ENCODE data around the gene KRT38.
"Not testable (repeated sequence)": the region's sequence is repeated elsewhere in the genome, so short reads cannot be mapped to it uniquely, and the experiment has no call there.

KRT38 gene

DNA sequence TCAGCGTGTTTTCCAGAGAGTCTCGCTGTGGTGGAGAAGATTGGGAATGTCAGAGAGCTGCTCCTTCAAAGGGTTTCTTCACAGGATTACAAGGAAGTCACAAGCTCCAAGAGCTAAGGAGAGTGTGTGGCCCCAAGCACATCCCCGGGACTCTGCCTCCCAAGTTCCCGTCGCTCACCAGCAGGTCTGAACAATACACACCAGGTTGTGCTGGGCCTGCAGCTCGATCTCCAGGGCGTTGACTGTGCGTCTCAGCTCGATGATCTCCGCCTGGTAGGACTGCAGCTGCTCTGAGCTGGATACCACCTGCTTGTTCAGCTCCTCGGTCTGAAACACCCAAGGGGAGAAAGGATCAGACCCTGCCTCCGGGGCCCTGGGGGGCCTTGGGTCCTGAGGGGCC is 45.7 kb downstream of the KRT38 start:
- not testable (repeated sequence) for DNase-seq (ENCODE audit: low spot score)

DNA sequence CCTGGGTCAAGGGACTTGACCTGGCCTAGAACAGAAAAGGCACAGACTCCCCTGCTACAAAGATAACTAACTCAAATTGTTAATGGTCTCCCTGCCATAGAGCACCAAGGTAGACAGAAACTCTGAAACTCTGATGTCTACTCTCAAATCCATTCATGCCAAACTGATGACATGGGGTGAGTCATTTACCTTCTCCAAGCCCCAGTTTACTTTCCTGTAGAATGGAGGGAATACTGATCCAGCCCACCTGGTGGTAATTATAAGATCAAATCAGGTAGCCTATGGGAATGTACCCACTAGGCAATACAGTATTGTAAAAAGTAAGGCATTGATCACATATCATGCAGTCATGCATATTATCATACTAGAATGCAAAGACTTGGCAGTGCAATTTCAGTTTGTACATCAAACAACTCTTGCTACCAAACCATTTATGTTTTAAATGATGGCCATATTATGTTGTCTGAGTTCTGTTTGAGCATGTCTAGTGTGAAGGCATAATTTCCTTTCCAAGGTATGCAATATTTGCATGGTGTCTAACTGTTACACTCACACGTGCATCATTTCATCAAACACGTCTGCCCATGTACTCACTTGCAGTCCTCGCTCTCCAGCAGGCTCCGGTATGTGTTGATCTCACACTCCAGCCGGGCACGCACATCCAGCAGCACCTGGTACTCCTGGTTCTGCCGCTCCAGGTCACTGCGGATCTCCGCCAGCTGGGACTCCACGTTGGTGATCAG is 46.4 kb downstream of the KRT38 start:
- no peak for DNase-seq (ENCODE audit: low spot score)

DNA sequence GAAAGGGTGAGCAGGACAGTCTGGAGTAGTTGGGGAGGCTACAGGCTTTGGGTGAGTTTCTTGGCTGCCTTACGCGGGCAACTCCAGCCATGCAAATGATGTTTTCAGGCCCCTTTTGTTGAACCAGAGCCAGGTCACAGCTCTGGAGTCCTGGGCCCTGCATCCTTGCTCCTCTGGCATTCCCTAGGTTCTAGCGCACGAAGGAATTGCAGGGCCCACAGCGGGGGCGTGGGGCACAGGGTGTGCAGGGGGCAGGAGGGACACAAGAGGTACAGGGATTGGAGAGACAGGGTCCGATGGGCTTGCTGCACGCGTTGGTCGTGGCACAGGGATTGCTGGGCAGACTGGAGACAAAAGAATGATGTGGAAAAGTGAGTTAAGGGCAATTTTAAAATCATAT is 47.0 kb downstream of the KRT38 start:
- DNase-seq (ENCODE audit: low spot score), result no peak

DNA sequence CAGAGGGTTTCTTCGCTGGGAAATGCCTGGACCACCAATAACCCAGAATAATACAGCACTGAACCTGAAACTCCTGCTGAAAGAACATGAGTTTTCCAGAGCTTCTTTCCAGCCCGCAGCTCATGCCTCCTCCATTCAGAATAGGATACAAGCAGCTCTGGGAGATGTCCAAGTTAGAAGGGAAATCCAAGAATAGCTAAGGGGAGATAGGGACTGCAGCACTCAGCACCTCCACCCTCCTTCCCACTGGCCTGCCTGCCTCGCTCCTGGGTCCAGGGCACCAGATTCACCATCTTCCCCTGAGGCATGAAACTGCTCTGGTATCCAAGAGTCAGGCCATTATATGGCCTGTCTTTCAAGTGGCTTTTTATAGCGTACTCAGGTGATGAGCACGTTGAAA is 47.5 kb downstream of the KRT38 start:
- no peak for DNase-seq (ENCODE audit: low spot score)

DNA sequence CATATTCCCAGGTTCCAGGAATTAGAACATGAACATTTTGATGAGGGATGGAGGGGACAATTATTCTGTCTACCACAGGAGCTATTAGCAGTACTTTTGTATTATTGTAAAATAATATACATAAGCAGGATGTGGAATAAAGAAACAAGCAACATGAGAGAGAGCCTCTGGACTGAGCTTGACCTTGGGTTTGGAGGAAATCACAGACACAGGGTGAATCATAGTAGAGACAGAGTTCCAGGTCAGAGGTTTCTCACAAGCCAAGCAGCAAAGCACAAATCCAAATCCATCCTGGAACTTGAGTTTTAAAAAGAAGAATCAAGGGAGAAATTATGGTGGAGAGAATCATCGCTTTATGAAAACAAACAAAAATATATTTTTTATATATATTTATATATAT is 48.5 kb downstream of the KRT38 start:
- DNase-seq (ENCODE audit: low spot score), result no peak

DNA sequence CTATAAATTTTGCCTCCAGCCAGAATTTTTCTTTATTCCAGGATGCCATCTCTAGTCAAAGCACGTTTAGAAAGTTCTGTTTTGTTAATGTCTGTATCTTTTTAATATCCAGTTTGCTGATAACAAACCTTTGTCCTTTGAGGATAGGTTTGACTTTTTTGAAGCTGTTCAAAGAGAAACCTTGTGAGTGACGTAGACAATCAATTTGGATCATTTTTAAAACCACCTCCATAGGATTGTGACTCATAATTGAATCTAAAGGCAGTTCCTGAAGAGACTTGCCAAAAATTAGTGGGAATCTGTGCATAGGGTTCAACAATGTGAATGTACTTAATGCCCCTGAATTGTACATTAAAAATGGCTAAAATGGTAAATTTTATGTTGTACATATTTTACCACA is 49.2 kb downstream of the KRT38 start:
- DNase-seq (ENCODE audit: low spot score), result no peak

DNA sequence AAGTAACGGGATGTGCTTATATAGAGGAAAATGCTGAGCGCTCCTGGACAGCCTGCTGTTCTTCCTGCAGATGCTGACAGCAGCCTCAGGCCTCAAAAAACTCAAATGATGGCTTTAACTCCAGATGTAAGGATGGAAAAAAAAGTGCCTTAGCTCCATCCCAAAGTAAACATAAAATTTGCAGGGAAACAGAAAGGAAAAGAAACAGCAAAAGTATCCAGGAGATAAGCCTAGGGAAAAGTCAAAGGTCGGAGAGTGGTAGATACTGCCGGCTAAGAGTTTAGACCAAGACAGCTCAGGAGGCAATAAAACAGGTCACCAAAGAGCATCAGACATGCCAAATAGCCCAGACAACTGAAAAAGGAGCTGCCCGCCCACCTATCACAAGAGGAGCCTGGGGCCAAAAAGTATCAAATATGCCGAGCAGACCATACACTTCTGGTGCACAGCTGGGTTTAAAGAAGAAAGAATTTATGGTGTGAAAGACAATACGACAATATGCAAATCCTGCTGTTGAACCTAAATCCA is 50.3 kb downstream of the KRT38 start:
- DNase-seq (ENCODE audit: low spot score), result no peak

DNA sequence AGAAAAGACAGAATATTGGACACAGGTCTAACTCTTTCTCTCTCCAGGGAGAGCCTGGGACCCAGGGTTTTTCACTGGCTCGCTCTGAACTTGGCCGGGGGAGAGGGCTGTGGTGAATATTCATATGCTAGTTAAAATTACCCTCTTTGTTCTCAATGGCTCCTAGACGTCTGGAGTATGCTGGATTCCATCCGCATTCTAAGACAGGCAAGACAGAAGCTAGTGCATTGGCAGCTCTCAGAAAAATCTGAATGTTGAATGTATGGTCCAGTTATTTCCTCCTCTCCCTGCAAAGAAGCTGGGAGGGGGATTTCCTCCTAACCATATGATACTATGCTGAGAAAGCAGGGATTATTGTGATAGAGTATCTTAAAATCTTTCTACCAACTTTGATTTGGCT is 53.1 kb downstream of the KRT38 start:
- DNase-seq (ENCODE audit: low spot score), result no peak

DNA sequence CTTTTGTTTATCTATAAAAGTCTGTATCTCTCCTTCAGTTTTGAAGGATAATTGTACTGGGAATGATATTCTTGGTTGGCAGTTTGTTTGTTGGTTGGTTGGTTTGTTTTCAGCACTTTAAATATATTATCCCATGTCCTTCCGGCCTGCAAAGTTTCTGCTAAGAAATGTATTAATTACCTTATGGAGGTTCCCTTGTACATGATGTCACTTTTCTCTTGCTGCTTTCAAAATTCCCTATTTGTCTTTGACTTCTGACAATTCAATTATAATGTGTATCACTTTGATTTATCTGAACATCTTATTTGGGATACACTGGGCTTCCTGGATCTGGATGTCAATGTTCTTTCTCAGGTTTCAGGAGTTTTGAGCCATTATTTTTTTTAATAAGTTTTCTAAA is 54.6 kb downstream of the KRT38 start:
- DNase-seq (ENCODE audit: low spot score), result no peak

Data from NAMALWA (cell line).